WERI-Rb-1 (cell line): ENCODE measurements around the gene RASA2.

ENCODE experiments used
- DNase-seq: peaks from one replicate; pipeline ENCODE4 v3.0.0-alpha.2; 2020
- H3K27ac ChIP-seq: fragments of 250-450 bp; sonication (Bioruptor Pico); 2 replicates; pipeline ENCODE4 v1.5.1; 2020; ENCODE audit warnings: mild to moderate bottlenecking, moderate library complexity
- H3K27me3 ChIP-seq: fragments of 250-450 bp; sonication (Bioruptor Pico); 2 replicates; pipeline ENCODE4 v1.5.1; 2021; ENCODE audit warnings: mild to moderate bottlenecking, low read depth, moderate library complexity; ENCODE audit not compliant: insufficient read depth, severe bottlenecking
- H3K36me3 ChIP-seq: fragments of 250-450 bp; sonication (Bioruptor Pico); 2 replicates; pipeline ENCODE4 v1.5.1; 2020; ENCODE audit warnings: mild to moderate bottlenecking, moderate library complexity
- H3K4me3 ChIP-seq: 2 replicates; pipeline ENCODE4 v1.5.1; 2011; ENCODE audit warnings: low read depth, mild to moderate bottlenecking, control low read depth, low read length
- H3K9me3 ChIP-seq: fragments of 250-450 bp; sonication (Bioruptor Pico); 2 replicates; pipeline ENCODE4 v1.5.1; 2021; ENCODE audit warnings: mild to moderate bottlenecking, moderate library complexity; ENCODE audit not compliant: severe bottlenecking
- TF ChIP-seq, protein P1 (sequence below): IDR thresholded peaks from 2 replicates; pipeline ENCODE4 v1.5.1; 2011; ENCODE audit warnings: low read depth, mild to moderate bottlenecking, control low read depth, inconsistent platforms, low read length

The RASA2 gene

DNA sequence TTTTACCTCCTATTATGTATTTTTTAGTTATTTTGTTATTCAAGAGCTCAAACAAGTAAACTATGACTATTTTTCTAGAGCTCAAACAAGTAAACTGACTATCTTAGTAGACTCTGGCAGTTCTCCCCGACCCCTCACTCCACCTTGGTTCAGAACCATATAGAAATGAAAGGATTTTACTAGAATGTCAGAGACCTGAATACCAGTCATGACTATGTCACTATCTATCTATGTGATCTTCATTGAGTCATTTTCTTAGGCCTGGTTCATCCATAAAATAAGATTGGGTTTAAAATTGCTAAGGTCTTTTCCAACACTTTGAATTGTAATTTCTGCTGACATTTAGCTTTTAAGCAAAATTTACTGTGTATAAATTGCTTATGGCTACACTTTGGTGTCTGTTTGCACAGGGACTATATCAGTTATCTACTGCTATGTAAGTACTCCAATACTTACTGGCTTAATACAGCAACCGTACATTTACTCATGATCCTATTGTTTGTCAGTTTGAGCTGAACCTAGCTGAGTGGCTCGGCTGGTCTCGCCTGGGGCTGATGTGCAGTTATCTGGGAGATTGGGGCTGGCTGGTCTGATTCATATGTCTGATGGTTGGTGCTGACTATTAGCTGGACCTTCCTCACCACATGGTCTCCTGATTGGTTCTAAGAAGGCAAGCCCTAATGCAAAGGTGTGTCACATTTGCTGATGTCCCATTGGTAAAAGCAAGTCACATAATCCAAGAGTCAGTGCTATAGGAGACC lies 37.0 kb downstream of the RASA2 start:
- H3K9me3 ChIP-seq = no peaks in the 10 kb centered on the region

DNA sequence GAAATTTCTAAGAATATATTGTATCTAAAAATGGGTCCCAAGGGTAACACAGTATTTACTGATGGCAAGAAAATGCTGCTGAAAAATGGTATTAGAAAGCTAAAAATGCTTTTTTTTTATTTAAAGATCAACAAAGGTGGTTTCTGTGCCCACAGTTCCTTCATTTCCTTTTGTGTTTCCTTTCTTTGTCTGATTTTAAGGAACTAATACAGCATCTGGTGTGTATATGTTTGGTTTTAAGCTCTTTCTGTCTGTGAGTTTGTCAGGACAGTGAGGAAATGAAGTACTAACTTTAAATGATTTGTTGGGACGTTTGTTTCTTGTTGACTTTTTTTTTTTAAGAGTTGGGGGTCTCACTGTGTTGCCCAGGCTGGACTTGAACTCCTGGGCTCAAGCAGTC lies 38.2 kb downstream of the RASA2 start:
- no peak overlapping the region for H3K27ac ChIP-seq
- no peaks in the 10 kb centered on the region for H3K9me3 ChIP-seq
- TF ChIP-seq, protein P1, sequence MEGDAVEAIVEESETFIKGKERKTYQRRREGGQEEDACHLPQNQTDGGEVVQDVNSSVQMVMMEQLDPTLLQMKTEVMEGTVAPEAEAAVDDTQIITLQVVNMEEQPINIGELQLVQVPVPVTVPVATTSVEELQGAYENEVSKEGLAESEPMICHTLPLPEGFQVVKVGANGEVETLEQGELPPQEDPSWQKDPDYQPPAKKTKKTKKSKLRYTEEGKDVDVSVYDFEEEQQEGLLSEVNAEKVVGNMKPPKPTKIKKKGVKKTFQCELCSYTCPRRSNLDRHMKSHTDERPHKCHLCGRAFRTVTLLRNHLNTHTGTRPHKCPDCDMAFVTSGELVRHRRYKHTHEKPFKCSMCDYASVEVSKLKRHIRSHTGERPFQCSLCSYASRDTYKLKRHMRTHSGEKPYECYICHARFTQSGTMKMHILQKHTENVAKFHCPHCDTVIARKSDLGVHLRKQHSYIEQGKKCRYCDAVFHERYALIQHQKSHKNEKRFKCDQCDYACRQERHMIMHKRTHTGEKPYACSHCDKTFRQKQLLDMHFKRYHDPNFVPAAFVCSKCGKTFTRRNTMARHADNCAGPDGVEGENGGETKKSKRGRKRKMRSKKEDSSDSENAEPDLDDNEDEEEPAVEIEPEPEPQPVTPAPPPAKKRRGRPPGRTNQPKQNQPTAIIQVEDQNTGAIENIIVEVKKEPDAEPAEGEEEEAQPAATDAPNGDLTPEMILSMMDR = no peak
- H3K27me3 ChIP-seq = no peaks in the 10 kb centered on the region
- no peak for DNase-seq
- no peak overlapping the region for H3K4me3 ChIP-seq
- H3K36me3 ChIP-seq = peaks cover 11% of the 10 kb centered on the region

More for the DNA sequence above, 37.0 kb downstream of the RASA2 start:
- Histone ChIP-seq H3K4me3 (no peak overlapping the region), H3K27ac (no peak overlapping the region), H3K27me3 (no peaks in the 10 kb centered on the region), H3K36me3 (peaks cover 11% of the 10 kb centered on the region)
- no peak for DNase-seq
- TF ChIP-seq, protein P1 = no peak

DNA sequence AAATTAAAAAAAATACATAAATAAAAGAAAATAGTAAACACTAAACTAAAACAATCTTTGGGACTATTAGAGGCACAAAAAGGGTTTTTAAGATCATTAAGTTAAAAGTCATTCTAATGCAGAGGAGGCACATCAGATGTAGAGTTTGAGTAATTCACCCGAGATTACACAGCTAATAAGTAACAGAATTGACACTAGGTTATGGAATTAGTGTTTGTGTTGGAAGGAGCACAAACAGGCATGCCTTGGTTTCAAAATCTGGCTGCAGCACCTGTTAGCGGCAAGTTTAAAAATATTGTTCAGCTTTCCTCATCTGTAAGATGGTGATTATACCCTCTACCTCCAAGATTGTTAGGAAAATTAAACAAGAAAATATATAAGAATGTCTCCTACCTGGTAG lies 39.0 kb downstream of the RASA2 start:
- TF ChIP-seq, protein P1 = no peak
- no peak overlapping the region for H3K27ac ChIP-seq
- H3K9me3 ChIP-seq = no peaks in the 10 kb centered on the region
- no peak for DNase-seq
- H3K36me3 ChIP-seq = peaks cover 11% of the 10 kb centered on the region
- H3K4me3 ChIP-seq = no peak overlapping the region
- no peaks in the 10 kb centered on the region for H3K27me3 ChIP-seq

DNA sequence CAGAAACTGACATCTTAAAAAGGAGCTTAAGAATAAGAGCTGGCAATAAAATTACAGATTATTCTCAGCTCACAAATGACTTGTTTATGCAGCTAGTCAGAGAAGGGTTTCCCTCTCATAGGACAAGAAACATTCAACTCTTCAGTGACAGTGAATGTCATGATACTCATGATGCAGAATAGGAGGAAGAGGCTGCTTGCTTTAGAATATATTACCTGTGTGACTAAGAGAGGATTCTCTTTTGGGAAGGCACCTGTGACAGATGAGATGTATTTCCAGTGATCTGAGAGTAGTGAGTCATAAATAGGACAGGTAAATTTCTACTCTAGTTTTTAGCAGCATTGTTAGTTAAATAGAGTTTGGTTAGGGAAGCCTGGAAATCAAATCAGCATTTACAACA lies 39.9 kb downstream of the RASA2 start:
- DNase-seq = no peak
- TF ChIP-seq, protein P1 = no peak
- H3K27ac ChIP-seq = no peak overlapping the region
- no peaks in the 10 kb centered on the region for H3K27me3 ChIP-seq
- H3K9me3 ChIP-seq = no peaks in the 10 kb centered on the region
- H3K36me3 ChIP-seq = peaks cover 11% of the 10 kb centered on the region
- H3K4me3 ChIP-seq = no peak overlapping the region

DNA sequence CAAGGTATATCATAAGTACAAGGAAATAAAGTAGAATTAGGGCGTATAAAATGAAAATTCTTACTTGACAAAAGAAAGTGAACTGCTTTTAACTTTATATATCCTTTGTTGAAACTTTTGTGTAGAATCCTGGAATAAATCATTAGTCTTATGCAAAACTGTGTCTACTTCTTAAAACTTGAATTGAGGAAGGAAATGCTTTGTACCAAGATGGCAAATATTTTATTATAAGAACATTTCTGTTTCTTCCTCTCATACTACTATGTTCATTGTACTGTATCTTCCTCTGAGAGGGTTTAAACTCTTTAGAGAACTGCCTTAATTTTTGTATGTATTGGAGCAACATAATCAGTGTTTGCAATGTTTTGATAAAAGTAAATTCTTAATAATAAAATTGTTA lies 42.0 kb downstream of the RASA2 start:
- Histone ChIP-seq H3K27ac (no peak overlapping the region), H3K9me3 (no peaks in the 10 kb centered on the region), H3K4me3 (no peak overlapping the region), H3K27me3 (no peaks in the 10 kb centered on the region), H3K36me3 (peaks cover 6% of the 10 kb centered on the region)
- TF ChIP-seq, protein P1 = no peak
- DNase-seq = no peak

DNA sequence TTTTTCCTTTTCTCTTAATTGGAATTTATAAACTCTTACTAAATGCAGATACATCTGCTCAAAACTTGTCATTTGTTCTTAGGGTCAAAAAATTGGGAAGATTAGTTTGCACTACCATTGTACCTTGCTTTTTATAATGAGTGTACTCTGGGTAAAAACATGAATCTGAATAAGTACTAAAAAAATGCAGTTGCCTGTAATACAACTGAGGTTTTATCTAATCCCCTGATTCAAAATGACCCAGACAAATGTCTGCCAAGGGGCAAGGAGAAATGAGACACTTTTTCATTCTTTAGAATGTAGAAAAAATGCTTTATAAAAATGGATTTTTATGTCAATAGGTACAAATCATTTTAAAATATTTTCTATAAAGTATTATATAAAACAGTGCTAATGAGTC lies 42.4 kb downstream of the RASA2 start:
- no peak overlapping the region for H3K27ac ChIP-seq
- no peak overlapping the region for H3K4me3 ChIP-seq
- peaks cover 4% of the 10 kb centered on the region for H3K36me3 ChIP-seq
- H3K27me3 ChIP-seq = no peaks in the 10 kb centered on the region
- TF ChIP-seq, protein P1 = no peak
- H3K9me3 ChIP-seq = no peaks in the 10 kb centered on the region
- DNase-seq = no peak
